Lower lobe of right lung (tissue), 2 donors: Measurements from ENCODE around the gene ICAM1. TPM values are rescaled to one million over a fixed set of nuclear protein-coding genes. Genes with fewer than 3 reads are reported as not detected.
"Not testable (repeated sequence)": the region's sequence is repeated elsewhere in the genome, so short reads cannot be mapped to it uniquely, and the experiment has no call there.

Experiments
- ATAC-seq, 2 donors: fragments of 200-7000 bp; cut with Tn5 transposase; one replicate each; pipeline ENCODE4 v1.9.1; 2020 to 2022; ENCODE audit warnings: mild to moderate bottlenecking in 2 of 2, moderate library complexity in 2 of 2
- DNase-seq: peaks from one replicate; pipeline ENCODE4 v3.0.0-alpha.2; 2020
- H3K27ac ChIP-seq: fragments of 200-600 bp; one replicate; pipeline ENCODE4 v1.8.0; 2022
- H3K27me3 ChIP-seq: fragments of 200-600 bp; one replicate; pipeline ENCODE4 v1.8.0; 2022; ENCODE audit warnings: low read depth
- H3K36me3 ChIP-seq: fragments of 200-600 bp; one replicate; pipeline ENCODE4 v1.8.0; 2022; ENCODE audit warnings: mild to moderate bottlenecking
- H3K4me1 ChIP-seq: fragments of 200-600 bp; one replicate; pipeline ENCODE4 v1.8.0; 2022
- H3K4me3 ChIP-seq: fragments of 200-600 bp; one replicate; pipeline ENCODE4 v1.8.0; 2022; ENCODE audit warnings: mild to moderate bottlenecking
- H3K9me3 ChIP-seq: fragments of 200-600 bp; one replicate; pipeline ENCODE4 v1.8.0; 2022
- CTCF ChIP-seq: fragments of 200-600 bp; IDR thresholded peaks from one replicate; pipeline ENCODE4 v1.8.0; 2022; ENCODE audit warnings: antibody characterized with exemption, mild to moderate bottlenecking
- intact Hi-C: fragments of 100-400 bp; cut with DNase I; formaldehyde crosslinking; loops from one replicate; pipeline ENCODE4 v1.11.0; 2022
- total RNA-seq: library from RNA; stranded (reverse); fragmentation: NEBNext Ultra II Directional; extraction: Animal tissue kit (Norgen Biotek cat#: 25700); gene quantifications from one replicate; pipeline ENCODE4 v1.2.1, GENCODE V29; 2021
- donor health status: DM: no; HTN: yes; CAD: no; lungs with severe emphysema.

Gene ICAM1
- total RNA-seq, 1 donor from 2014 or later: 95.9 TPM

GRCh38 chr19:10237702-10238101 is 33.2 kb upstream of the ICAM1 start:
- H3K27ac ChIP-seq: peak overlapping the region; percentile 68
- intact Hi-C loops: no loop called here
- H3K27me3 ChIP-seq: no peaks in the 10 kb centered on the region
- TF ChIP-seq CTCF: no peak
- peaks cover 43% of the 10 kb centered on the region for H3K4me1 ChIP-seq
- DNase-seq: no peak
- H3K4me3 ChIP-seq: no peak overlapping the region
- no peaks in the 10 kb centered on the region for H3K9me3 ChIP-seq
- peak; percentile 31 to 59 for ATAC-seq
- no peaks in the 10 kb centered on the region for H3K36me3 ChIP-seq

- peak overlapping the region; percentile 68 for H3K27ac ChIP-seq
- no peaks in the 10 kb centered on the region for H3K9me3 ChIP-seq
- ATAC-seq: peak; percentile 84 to 93
- H3K36me3 ChIP-seq: no peaks in the 10 kb centered on the region
- DNase-seq: peak; percentile 59
- no peak for TF ChIP-seq CTCF
- no peak overlapping the region for H3K4me3 ChIP-seq
- intact Hi-C loops: no loop called here
- no peaks in the 10 kb centered on the region for H3K27me3 ChIP-seq
- peaks cover 43% of the 10 kb centered on the region for H3K4me1 ChIP-seq
Measured at GRCh38 chr19:10238172-10238783, 32.6 kb upstream of the ICAM1 start.

DNA sequence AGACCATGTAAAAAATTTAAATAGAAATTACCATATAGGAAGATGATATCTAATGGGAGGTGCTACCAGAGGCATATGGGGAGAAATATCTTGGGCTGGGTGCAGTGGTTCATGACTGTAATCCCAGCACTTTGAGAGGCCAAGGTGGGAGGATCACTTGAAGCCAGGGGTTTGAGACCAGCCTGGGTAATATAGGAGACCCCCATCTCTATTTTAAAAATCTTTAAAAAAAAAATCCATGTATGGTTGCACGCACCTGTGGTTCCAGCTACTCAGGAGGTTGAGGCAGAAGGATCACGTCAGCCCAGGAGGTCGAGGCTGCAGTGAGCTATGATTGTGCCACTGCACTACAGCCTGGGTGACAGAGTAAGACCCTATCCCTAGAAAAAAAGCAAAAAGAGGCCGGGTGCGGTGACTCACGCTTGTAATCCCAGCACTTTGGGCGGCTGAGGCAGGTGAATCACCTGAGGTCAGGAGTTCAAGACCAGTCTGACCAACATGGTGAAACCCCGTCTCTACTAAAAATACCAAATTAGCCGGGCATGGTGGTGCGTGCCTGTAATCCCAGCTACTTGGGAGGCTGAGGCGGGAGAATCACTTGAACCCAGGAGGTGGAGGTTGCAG is 29.0 kb upstream of the ICAM1 start:
- H3K9me3 ChIP-seq, H3K27ac ChIP-seq, H3K4me3 ChIP-seq, H3K27me3 ChIP-seq, ATAC-seq, H3K36me3 ChIP-seq, intact Hi-C loops, DNase-seq: not testable (repeated sequence)
- H3K4me1 ChIP-seq: peaks cover 25% of the 10 kb centered on the region

- TF ChIP-seq CTCF: no peak
- Histone ChIP-seq H3K4me3 (no peak overlapping the region), H3K27ac (no peak overlapping the region), H3K36me3 (no peaks in the 10 kb centered on the region), H3K4me1 (peaks cover 9% of the 10 kb centered on the region), H3K27me3 (no peaks in the 10 kb centered on the region), H3K9me3 (no peaks in the 10 kb centered on the region)
- intact Hi-C loops: no loop called here
- DNase-seq: no peak
- no peak for ATAC-seq
Measured at GRCh38 chr19:10243606-10244005, 27.3 kb upstream of the ICAM1 start.

GRCh38 chr19:10245189-10245939 is 25.6 kb upstream of the ICAM1 start:
- Histone ChIP-seq H3K4me3 (no peak overlapping the region), H3K36me3 (no peaks in the 10 kb centered on the region), H3K9me3 (no peaks in the 10 kb centered on the region), H3K4me1 (no peaks in the 10 kb centered on the region), H3K27me3 (no peaks in the 10 kb centered on the region), H3K27ac (no peak overlapping the region)
- no peak for TF ChIP-seq CTCF
- intact Hi-C loops: no loop called here
- ATAC-seq (no peak), DNase-seq (no peak)

- no peaks in the 10 kb centered on the region for H3K27me3 ChIP-seq
- no peak for TF ChIP-seq CTCF
- intact Hi-C loops: no loop called here
- DNase-seq (no peak), ATAC-seq (no peak)
- no peak overlapping the region for H3K4me3 ChIP-seq
- peaks cover 9% of the 10 kb centered on the region for H3K4me1 ChIP-seq
- no peaks in the 10 kb centered on the region for H3K9me3 ChIP-seq
- no peak overlapping the region for H3K27ac ChIP-seq
- H3K36me3 ChIP-seq: no peaks in the 10 kb centered on the region
Measured at GRCh38 chr19:10246511-10246910, 24.4 kb upstream of the ICAM1 start.
